Ecto neural progenitor cell (in vitro differentiated cells): ENCODE measurements around the gene GPX2.

ENCODE experiments used
- DNase-seq: peaks from one replicate; pipeline ENCODE4 v3.0.0-alpha.2; 2018; ENCODE audit warnings: low spot score

The GPX2 gene

GRCh38 chr14:64958743-64959142 is 16.2 kb upstream of the GPX2 start:
- DNase-seq: no peak

- no peak for DNase-seq
Observed at GRCh38 chr14:64958201-64958600, 15.7 kb upstream of the GPX2 start.

DNA sequence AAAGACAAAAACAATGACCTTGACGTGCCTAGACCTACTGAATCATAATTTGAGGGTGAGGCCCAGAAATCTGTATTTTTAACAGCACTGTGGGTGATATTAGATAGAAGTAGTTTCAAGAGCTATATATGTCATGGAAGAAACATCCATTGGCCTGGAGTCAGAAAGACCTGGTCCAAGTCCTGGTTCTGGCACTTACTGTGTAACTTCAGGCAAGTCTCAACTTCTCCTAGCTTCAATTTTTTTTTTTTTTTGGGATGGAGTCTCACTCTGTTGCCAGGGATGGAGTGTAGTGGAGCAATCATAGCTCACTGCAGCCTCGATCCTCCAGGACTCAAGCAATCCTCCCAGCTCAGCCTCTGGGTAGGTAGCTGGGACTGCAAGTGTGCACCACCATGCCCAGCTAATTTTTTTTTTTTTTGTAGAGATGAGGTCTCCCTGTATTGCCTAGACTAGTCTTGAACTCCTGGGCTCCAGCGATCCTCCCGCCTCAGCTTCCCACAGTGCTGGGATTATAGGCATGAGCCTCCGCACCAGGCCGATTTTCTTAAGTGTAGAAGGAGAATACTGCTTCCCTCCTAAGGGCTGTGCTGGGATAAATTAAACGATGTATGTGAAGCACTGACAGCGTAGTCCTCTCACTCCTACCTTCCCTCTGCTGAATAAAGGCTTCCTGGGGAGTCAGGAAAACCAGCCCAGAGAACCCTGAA is 14.3 kb upstream of the GPX2 start:
- DNase-seq: no peak

DNA sequence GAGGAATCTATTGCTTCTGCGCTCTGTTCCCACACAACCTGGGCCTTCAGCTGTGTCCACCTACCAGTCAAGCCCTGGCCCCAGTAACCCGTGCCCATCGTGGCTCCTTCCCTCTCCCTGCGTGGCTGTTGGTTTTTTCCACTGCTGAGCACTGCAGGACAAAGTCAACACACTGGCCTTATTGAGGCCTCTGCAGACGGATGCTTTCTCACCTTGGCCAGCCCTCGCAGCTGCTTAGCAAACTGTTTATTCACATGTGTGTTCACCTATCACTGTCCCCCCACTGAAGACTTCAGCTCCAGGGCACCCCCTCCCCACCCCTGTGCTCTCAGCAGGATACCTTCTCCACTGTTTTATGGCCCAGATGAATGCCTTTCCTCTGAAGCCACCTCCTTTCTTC is 12.8 kb upstream of the GPX2 start:
- DNase-seq: no peak

DNA sequence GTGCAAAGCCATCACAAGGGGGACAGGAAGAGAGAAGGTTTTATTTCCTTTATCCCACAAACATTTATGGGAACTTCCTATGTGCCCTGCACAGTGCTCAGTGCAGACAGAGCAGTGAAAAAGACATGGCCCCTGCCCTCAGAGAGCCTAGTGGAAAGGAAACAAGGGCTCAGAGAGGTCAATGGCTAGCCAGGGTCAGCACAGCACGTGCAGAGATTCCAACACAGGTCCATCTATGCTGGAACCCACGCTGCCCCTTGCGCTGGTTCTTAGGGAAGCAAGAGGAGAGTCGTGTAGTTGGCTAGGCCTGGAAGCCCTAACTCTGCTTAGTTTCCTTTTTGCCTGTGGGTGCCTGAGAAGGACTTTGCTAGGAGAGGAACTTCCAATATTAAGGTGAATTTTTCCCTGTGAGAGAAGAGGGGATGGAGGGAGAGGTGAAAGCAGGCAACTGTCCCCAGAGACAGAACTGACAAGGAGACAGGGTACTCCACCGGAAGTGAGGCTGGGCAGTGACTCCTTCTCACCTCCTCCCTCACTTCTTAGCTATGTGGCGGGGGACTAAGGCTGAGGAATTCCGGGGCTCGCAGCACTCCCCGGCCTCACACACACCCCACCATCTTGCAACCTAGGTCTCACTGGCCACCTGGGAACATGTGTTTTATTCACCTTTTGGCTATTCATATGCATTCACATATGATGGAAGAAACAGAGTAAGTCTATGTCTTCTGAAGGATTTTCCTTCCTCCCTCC is 12.1 kb upstream of the GPX2 start:
- no peak for DNase-seq

GRCh38 chr14:64953661-64954060 is 11.1 kb upstream of the GPX2 start:
- no peak for DNase-seq

GRCh38 chr14:64953310-64953654 is 10.7 kb upstream of the GPX2 start:
- no peak for DNase-seq

DNA sequence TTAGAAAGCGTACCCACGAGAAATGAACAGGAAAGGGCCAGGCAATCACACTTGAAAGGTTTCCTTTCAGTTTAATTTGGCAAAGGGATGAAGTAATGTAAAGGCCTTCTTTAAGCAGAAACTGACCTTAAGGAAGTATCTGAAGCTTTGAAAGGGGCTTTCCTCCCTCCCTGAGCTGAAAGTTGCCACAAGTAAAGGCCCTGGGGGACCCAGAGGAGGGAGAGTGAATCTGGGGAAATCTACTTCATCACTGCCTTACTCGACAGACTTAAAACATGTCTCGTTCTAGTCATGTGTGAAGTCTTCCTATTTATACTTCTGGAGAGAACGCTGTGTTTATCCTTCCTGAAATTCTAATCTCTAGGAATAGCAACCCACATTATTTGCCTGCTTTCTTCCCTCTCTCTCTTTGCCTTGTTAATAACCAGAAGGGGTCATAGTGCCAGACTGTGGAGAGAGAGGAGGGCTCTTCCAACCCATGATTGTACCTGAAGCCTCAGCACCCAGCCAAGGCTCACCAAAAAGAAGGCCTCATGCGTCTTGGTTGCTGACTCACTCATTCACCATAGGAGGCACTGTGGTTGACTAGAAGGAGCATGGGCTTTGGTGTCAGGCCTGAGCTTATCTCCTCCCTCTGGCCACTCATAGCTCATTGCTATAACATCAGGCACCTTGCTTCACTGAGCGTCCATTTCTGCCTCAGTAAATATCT is 10.2 kb upstream of the GPX2 start:
- DNase-seq: no peak

DNA sequence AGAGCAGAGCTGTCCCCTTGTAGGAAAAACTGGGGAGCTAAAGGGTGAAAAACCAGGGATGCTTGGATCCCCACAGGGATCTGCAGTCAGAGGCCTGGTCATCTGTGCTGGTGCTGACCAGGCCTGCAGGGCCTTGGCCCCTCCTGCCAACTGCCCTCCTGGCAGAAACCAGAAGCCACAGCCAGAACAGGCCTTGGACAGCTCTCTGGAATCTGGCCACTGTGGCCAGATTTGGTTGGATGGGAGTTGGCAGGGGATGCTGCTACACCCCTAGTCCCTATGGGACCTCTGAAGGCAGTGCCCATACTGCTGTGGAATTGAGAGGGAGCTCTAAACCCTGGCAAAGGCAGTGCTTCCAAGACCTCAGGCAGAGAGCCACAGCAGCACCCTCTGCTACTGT is 9.2 kb upstream of the GPX2 start:
- no peak for DNase-seq

DNA sequence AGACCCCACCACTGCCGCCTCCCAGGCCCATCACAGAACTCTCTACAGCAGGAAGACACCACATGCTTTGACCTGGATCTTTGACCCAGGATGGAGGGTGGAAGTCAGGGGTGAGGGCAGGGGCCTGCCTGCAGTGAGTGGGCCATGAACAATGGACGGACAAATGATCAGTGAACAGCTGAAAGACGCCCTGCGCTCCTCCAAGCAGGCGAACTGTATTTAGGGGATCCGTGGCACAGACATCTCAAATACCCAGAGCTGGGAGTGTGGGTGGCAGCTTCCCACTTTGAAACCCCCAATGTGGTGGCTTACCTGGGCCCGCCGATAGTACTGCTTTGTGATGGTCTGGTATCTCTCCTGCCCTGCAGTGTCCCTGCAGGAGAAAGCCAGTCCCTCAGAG is 8.7 kb upstream of the GPX2 start:
- DNase-seq: no peak

DNA sequence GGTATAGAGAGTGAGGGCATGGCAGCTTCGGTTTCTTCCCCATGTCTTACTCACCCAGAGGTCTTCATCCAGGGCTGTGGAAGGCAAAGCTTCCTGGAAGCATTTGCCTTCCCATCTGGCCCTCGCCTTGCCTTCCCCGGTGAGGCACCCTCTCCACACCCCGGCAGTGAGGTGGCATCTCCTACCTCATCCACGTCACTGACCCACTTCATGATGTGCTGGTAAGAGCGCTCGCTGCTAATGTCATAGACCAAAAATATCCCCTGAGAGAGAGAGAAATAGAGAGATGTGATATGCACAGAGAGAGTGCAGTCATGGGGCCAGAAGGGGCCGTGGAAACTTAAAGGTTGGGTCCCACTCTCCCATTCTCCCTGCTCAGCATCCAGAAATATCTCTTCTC is 8.3 kb upstream of the GPX2 start:
- no peak for DNase-seq

DNA sequence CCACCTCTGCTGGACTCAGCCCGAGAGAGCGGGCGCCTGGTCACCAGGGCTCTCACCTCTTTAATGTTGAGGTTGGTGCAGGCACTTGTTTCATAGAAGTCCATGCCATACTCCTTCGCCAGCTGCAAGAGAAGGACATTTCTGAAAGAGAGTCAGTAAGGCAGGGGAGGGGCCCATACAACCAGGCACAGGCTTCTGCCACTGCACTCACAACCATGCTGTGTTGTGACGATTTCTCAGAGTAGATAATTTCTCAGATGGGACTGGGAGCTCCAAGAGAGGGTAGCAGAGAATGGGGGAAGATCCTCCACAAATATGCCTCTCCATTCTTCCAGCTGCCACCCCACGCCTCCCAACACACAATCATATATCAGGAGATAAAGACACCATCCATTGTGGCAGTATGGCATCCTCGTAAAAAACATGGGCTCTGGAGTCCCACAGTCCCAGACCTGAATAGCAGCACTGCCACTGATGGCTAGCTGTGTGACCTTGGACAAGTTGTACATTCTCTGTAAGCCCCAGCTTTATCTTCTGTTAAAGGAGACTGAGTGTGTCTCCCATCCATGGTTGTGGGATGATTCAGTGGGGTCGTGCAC is 6.2 kb upstream of the GPX2 start:
- DNase-seq: no peak

DNA sequence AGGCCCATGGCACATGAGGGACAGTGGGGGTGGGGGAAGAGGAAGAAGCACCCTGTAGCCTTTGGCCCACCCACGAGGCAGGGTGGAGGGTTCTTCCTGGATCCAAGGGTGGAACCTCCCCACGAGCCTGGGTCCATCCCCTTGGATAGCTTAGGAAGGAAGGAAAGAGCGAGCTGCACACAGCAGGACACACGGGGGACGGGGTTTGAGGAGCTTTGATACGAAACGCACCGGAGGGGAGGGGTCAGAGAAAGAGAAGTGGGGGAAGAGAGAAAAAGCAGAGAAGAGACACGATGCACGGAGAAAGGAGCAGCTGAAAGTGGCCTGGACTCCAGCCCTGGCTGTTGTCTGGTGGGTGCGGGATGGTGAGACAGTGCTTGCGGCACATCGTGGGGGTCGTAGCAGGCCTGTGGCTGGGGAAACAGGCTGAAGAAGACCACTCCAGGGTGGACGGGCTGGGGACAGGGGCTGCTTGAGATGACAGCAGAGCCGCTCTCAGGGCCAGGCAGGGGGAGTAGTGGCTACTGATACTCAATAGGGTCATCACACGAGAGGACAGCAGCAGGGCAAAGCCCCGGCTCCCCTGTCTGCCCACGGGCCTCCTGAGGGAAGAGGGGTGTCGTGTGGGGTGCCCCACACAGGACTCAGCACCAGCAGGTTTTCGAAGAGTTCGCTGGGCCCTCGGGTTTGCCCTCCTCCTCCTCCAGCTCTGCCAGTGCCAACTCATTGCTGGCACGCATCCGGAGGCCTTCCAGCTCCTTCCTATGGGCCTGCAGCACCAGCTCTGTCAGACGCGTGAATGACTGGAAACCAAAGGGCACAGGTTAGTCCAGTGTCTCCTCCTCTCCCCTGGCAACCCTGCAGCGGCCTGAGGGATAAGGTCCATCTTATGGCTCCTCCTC is 5.4 kb upstream of the GPX2 start:
- DNase-seq: no peak

- no peak for DNase-seq
Observed at GRCh38 chr14:64946310-64947045, 3.9 kb upstream of the GPX2 start.

GRCh38 chr14:64945431-64946178 is 3.1 kb upstream of the GPX2 start:
- DNase-seq: no peak

DNA sequence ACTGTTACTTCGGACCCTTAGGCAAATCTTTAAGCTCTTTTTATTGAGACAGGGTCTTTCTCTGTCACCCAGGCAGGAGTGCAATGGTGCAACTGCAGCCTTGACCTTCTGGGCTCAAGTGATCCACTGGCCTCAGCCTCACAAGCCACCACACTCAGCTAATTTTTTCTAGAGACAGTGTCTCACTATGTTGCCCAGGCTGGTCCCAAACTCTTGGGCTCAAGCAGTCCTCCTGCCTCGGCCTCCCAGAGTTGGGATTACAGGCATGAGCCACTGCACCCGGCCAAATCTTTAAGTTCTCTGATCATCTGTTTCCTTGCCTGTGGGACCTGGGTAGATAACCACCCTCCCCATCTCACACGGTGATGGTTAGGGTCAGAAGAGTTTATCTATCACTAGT is 2.3 kb upstream of the GPX2 start:
- no peak for DNase-seq

DNA sequence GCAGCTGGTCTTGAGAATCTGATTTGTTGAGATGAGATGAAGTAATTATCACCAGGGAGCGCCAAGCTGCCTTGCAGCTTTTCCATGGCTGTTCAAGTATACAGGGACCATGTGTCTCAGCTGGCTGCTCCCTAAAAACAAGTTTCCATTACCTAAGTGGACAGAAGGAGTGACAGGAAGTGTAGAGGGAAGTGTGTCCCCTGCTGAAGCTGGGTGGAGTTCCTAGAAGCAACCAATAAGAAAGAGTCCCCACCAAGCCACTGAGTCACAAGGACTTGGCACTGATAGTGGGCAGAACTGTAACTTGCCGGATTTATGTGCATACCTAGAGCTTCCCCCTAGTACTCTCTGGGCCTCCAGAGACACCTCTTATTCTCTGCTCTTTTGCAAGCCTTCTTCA is 1.5 kb upstream of the GPX2 start:
- no peak for DNase-seq

- no peak for DNase-seq
Observed at GRCh38 chr14:64943556-64943955, 1.0 kb upstream of the GPX2 start.

- no peak for DNase-seq
Observed at GRCh38 chr14:64940336-64940910, 2.1 kb downstream of the GPX2 start.

- DNase-seq: no peak
Observed at GRCh38 chr14:64939817-64940190, 2.7 kb downstream of the GPX2 start.
